Lung (tissue), 12 donors: ENCODE results near the gene C2CD4B. TPM values are rescaled to one million over a fixed set of nuclear protein-coding genes. Genes with fewer than 3 reads are reported as not detected.

Source experiments
- ATAC-seq: fragments of 200-7000 bp; cut with Tn5 transposase; one replicate; pipeline ENCODE4 v1.9.1; 2020; ENCODE audit warnings: moderate number of reproducible peaks; ENCODE audit not compliant: insufficient read depth, low FRiP score
- DNase-seq, 3 donors: peaks; one replicate each; pipeline ENCODE4 v3.0.0-alpha.2; 2013 to 2017
- H3K27ac ChIP-seq, 2 donors: one replicate each; pipeline ENCODE4 v1.5.1; 2013; ENCODE audit warnings: mild to moderate bottlenecking in 2 of 2, moderate library complexity in 2 of 2, control low read depth in 1 of 2, inconsistent platforms in 1 of 2, low read depth in 1 of 2, low read length in 1 of 2
- H3K27me3 ChIP-seq, 3 donors: one replicate each; pipeline ENCODE4 v1.5.1; 2013; ENCODE audit warnings: low read length in 2 of 3; ENCODE audit not compliant: control insufficient read depth in 3 of 3, insufficient read depth in 3 of 3
- H3K36me3 ChIP-seq, 4 donors: one replicate each; pipeline ENCODE4 v1.5.1; 2013; ENCODE audit warnings: low read length in 4 of 4, mild to moderate bottlenecking in 1 of 4, moderate library complexity in 1 of 4; ENCODE audit not compliant: control insufficient read depth in 4 of 4, insufficient read depth in 4 of 4
- H3K4me1 ChIP-seq, 5 donors: one replicate each; pipeline ENCODE4 v1.5.1; 2013; ENCODE audit warnings: low read length in 5 of 5, mild to moderate bottlenecking in 2 of 5, moderate library complexity in 1 of 5; ENCODE audit not compliant: control insufficient read depth in 5 of 5, insufficient read depth in 5 of 5
- H3K4me3 ChIP-seq: one replicate; pipeline ENCODE4 v1.5.1; 2013; ENCODE audit warnings: mild to moderate bottlenecking, control low read depth, moderate library complexity
- H3K9ac ChIP-seq, 2 donors: one replicate each; pipeline ENCODE4 v1.5.1; 2013; ENCODE audit warnings: low read length in 2 of 2, control low read depth in 1 of 2; ENCODE audit not compliant: insufficient read depth in 1 of 2
- H3K9me3 ChIP-seq, 4 donors: one replicate each; pipeline ENCODE4 v1.5.1; 2013; ENCODE audit warnings: low read length in 3 of 4, mild to moderate bottlenecking in 1 of 4, moderate library complexity in 1 of 4; ENCODE audit not compliant: control insufficient read depth in 4 of 4, insufficient read depth in 3 of 4
- WGBS, 2 donors: extraction: QIAGEN DNeasy Blood & Tissue Kit; methylation state at CpG; one replicate each; pipeline ENCODE4 v1.1.7; 2013; 5-methylcytosine and 5-hydroxymethylcytosine counted together
- polyA plus RNA-seq, 2 donors: library from polyadenylated mRNA; stranded (reverse); fragments of 200-250 nt; gene quantifications; one replicate each; pipeline ENCODE4 v1.2.1, GENCODE V29; 2013
- total RNA-seq, 2 donors: library from RNA; depleted of rRNA in 1 of 2; stranded (reverse); fragments of >200 nt in 1 of 2; gene quantifications; one replicate each; pipeline ENCODE4 v1.2.1, GENCODE V29; 2014 to 2021
- TF ChIP-seq, protein P1 (sequence below): IDR thresholded peaks from 2 replicates; pipeline ENCODE4 v1.5.1; 2012; ENCODE audit warnings: mild to moderate bottlenecking; ENCODE audit errors: control extremely low read depth, extremely low read depth
- donor health status: control.
- donor health status: control.
- donor health status: Bipolar disorder and iron deficiency.
- donor health status: healthy.
- donor health status: DM: yes; HTN: yes; CAD: no.

The C2CD4B gene
- total and polyA plus RNA-seq, 4 donors = 3.4 to 12.6 (median 7.6) TPM

DNA sequence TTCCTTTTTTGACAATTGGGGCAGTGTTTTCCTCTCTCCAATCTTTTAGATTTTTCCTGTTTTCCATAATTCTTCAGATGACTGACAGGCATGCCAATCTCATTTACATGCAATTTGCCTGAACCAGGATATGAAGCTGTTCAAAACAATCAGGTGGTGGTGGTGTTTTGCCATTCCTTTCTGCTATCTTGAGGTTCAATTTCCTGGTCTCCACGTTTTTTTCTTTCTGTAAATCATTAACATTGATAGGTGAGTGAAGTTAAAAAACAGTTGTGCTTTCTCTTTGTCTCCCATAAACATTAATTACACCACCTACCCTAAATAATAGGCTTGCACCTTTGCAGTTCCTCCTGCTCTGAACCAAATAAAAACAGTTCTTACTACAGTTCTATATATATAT lies 49.2 kb downstream of the C2CD4B start:
- 17 to 28% methylated on average over 1 of the region's 1 CpG for WGBS, 2 donors
- Histone ChIP-seq H3K27me3 (no peaks in the 10 kb centered on the region), H3K9ac (no peak overlapping the region), H3K4me1 (peaks cover 3 to 16% (median 8%) of the 10 kb centered on the region in 5 donors), H3K9me3 (peaks cover 0 to 2% (median 0%) of the 10 kb centered on the region in 4 donors), H3K4me3 (no peak overlapping the region), H3K36me3 (no peaks in the 10 kb centered on the region), H3K27ac (no peak overlapping the region)
- TF ChIP-seq, protein P1, sequence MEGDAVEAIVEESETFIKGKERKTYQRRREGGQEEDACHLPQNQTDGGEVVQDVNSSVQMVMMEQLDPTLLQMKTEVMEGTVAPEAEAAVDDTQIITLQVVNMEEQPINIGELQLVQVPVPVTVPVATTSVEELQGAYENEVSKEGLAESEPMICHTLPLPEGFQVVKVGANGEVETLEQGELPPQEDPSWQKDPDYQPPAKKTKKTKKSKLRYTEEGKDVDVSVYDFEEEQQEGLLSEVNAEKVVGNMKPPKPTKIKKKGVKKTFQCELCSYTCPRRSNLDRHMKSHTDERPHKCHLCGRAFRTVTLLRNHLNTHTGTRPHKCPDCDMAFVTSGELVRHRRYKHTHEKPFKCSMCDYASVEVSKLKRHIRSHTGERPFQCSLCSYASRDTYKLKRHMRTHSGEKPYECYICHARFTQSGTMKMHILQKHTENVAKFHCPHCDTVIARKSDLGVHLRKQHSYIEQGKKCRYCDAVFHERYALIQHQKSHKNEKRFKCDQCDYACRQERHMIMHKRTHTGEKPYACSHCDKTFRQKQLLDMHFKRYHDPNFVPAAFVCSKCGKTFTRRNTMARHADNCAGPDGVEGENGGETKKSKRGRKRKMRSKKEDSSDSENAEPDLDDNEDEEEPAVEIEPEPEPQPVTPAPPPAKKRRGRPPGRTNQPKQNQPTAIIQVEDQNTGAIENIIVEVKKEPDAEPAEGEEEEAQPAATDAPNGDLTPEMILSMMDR = no peak
- no peak for ATAC-seq
- DNase-seq = no peak

Other genes with a start within 250 kb of the C2CD4B start
- 100 to 1,000 TPM in 1 of 2 donors, 10 to 100 TPM in 1; 79.1 to 196 TPM for gene VPS13C, start 104.8 kb downstream of the C2CD4B start, total RNA-seq
- gene VPS13C, start 104.8 kb downstream of the C2CD4B start, polyA plus RNA-seq = 10 to 100 TPM; 16.8 to 27.6 TPM
- gene C2CD4A, start 98.3 kb downstream of the C2CD4B start, total RNA-seq = under 1 TPM; 0.34 to 0.67 TPM
- under 1 TPM; 0.31 to 0.86 TPM for gene C2CD4A, start 98.3 kb downstream of the C2CD4B start, polyA plus RNA-seq
- gene TLN2, start 225.3 kb upstream of the C2CD4B start, total RNA-seq = 10 to 100 TPM; 11.3 to 19.4 TPM
- gene TLN2, start 225.3 kb upstream of the C2CD4B start, polyA plus RNA-seq = 1 to 10 TPM; 1.2 to 3.1 TPM